HG03159 (cell line): ENCODE results near the gene MPRIP.

Source experiments
- ATAC-seq: cut with Tn5 transposase; IDR thresholded peaks from one replicate; pipeline ENCODE4 v1.9.1; 2021; ENCODE audit warnings: mild to moderate bottlenecking, moderate library complexity; ENCODE audit not compliant: unreplicated experiment

Gene MPRIP

DNA sequence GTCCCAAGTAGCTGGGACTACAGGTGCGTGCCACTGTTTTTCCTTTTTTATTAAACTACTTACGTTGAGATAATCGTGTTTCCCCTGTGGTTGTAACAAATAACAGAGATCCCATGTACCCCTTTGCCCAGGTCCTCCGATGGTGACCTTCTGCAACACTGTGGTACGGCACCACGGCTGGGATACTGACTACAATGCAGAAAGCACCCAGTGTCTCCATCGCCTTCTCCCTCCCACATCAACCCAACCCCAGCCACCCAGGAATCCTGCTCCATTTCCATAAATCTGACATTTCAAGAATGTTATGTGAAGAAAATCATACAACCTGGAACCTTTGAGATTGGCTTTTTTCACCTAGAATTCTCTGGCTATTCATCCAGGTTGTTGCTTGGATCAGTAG is 22.1 kb downstream of the MPRIP start:
- ATAC-seq: no peak

DNA sequence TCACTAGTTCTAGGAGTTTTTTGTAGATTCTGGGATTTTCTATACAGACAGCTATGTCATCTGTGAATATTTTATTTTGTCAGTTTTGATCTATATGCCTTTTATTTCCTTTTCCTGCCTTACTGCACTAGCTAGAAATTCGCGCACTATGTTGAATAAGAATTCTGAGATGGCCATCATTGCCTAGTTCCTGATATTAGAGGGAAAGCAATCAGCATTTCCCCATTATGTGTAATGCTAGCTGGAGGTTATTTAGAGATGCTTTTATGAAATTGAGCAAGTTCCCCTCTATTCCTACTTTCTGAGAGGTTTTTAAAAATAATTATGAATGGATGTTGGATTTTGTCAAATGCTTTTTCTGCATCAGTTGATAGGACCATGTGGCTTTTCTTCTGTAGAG is 23.8 kb downstream of the MPRIP start:
- ATAC-seq: no peak

DNA sequence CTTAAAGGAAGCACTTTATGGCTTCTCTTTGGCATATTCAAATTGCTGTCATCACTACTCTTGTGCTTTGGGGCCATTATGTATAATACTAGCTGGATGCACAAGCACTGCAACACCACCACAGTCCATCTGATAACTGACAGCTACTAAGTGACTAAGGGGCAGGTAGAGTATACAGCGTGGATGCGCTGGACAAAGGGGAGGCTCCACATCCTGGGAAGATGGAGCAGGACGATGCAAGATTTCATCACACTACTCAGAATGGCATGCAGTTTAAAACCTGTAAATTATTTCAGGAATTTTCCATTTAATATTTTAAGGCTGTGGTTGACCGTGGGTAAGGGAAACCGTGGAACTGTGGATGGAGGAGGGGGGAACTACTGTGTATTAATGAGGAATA is 25.0 kb downstream of the MPRIP start:
- no peak for ATAC-seq

DNA sequence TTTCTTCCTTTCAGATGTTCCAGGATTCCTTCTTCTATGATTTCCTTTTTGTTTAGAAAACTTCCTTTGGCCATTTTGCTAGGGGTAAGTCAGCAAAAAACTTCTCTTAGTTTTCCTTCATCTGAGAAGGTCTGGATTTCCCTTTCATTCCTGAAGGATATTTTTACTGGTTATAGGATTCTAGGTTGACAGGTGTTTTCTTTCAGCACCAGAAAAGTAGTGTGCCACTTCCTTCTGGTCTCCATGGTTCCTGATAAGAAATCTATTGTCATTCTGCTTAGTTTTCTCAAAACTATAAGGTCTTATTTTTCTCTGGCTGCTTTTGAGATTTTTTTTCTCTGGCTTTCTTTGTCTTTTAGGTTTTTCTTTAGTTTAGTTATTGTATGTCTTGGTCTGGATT is 27.6 kb downstream of the MPRIP start:
- ATAC-seq: no peak

DNA sequence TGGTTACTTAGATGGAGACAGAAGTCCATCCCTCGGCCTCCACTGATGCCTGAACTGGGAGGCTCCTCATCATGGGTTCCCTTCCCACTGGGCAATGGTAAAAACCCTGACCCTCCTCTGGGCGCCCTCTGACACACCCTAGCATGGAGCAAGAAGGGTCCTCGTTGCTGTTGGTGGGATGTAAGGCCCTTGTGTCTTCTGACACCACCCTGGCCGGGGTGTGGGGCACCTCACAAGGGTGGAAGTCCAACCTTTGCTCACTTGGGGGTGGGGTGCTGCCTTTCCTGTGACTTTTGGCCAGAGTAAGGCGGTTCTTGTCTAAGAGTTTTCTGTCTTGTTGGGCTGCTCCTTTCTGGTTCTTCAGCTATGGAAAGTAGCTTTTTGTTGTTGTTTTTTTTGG is 28.7 kb downstream of the MPRIP start:
- no peak for ATAC-seq

DNA sequence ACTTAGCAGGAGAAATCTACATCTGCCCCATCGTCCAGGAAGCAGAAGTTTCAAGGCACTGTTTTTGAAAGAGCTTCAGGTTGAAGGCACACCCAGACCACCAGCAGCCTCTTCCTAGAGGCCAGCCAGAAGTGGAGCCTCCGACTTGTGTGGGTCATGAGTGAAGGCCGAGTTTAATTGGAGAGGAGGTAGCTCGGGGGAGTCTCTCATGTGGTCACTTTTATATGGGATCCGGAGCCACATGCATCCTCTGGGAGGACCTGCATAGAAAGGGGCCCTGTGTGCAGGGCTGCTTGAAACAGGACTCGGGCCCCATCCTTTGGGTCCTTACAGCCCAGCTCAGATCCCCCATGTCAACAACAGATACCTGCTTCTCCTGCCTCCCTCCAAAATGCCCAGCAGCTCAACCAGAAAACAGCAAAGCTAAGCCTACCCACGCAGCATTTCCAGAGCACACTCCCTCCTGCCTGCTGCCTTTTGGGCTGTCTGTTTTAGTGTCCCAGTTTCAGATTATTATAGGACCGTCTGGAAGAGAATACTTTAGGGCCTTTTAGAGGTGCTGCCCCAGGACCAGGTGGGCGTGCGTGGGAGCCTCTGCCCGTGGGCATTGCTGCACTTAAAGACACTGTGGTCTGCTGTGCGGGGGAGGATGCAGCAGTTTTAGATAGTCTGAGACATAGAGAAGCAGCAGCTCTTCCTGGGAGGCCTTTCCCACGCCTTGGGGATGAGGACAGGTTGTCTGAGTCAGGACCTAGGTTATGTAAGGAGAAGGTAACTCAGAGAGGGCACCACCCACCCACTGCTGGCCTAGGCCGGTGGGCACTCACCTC is 29.5 kb downstream of the MPRIP start:
- no peak for ATAC-seq

DNA sequence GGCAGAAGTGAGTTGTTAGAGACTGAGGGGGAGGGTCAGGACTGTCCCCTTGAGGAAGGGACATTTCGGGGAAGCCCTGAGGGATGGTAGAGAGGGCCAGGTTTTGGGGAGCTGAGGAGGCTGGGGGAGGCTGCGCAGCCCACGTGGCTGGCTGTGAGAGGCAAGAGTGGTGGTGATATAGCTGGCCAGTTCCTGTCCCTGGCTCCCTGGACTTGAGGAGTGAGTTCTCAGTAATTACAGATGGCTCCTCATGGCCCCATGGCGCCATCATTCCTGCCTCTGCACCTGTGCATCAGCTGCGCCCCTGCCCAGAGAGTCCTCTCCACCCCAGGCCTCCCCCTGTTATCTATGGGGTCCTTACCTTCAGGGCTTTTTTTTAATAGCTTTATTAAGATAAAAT is 30.3 kb downstream of the MPRIP start:
- no peak for ATAC-seq

DNA sequence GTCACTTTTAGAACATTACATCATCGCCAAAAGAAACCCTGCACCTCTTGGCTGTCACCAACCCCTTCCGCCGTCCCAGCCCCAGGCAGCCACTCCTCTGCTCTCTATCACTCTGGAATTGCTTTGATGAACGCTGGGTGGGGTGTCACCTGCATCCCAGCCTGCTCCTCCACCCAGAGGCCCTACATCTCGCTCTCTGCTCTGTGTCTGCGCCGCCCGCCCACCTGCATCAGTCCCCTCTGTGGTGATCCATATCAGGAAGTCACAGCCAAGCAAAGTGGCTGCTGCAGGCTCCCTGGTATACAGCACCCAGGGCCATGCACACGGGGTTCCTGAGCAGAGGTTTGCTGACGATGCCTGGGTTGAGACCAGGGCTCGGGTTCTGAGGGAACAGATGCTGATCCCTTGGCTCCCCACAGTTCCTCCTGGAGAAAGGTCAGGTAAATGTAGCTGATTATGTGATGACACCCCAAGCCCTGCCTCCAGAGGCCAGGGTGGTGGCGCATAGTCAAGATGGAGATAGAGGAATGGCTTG is 30.8 kb downstream of the MPRIP start:
- ATAC-seq: no peak

DNA sequence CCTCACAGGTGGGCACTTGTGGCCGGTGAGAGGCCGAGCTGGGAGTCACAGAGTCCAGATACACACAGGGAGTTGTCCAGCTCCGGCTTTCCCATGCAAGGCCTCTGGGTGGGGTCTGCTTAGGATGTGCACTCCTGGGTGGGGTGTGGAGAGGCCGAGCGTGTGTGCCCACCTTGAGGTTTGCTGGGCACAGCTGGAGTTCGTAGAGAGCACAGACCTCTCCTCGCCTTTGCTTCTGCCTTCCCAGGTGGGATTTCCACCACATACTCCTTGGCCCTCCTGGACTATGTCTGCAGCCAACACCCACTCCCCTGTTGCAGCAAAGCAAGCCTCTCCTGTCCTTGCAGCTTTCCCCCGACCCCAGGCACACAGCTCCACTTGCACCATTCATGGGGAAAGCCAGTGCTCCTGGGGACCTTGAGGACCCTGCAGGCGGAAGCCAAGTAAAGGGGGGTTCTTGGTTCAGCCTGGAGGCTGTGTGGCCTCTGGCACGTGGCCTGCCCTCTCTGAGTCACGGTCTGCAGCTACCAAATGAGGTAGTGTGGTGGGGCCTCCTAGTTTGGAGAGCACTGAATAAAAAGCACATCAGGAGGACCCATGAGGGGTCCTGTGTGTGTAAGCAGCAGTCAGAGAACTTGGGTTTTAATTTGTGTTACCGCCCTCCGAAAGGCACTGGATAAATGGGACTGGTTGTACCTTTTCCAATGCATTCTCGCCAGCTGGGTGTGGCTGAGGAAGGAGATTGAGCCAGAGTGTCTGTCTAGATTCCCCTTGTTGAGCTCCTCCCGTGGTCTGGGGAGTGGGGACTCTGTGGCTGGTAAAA is 31.5 kb downstream of the MPRIP start:
- ATAC-seq: no peak

DNA sequence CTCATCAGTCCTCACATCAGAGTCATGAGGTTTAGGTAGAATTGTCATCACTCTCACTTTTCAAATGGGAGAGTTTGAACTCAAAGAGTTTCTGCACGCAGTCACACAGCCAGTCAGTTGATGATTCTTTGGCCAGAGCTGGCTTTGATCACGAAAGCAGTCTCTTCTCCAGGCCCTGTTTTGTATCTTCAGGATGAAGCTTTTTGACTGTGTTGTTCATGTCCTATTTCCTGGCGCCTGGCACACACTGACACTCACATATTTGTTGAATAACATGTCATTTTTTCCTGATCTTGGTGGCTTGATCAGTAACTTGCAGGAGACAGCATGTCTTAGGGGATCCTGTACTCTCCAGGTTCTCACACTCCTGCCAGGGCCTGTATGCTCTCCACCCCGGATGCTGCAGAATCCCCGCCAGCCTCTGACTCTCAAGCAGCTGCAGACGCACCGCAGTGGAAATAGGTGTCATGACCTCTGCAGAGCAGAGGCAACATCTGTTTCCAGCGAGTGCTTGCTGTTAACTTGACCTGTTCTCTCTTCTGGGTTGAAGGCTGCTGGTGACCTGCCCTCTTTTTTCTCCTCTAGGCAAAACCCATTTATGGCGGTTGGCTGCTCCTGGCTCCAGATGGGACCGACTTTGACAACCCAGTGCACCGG is 33.0 kb downstream of the MPRIP start:
- ATAC-seq: no peak

DNA sequence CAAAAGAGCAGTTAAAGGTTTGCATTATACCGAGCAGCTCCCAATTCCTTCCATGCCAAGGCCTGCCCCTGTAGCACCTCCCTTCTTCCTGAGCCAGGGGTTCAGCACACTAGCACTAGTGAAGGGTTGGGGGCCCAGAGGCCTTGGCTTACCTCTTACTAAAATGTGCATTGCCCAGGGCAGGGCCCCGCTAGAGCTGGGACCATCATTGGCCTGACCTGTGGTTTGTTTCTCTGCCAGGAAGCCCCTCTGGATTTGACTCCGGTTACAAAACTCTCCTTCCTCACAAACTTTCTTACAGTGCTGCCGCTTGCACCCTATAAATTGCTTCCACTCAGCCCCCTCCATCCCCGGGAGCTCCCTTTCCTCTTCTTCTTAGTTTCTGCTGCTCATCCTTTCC is 33.8 kb downstream of the MPRIP start:
- no peak for ATAC-seq

DNA sequence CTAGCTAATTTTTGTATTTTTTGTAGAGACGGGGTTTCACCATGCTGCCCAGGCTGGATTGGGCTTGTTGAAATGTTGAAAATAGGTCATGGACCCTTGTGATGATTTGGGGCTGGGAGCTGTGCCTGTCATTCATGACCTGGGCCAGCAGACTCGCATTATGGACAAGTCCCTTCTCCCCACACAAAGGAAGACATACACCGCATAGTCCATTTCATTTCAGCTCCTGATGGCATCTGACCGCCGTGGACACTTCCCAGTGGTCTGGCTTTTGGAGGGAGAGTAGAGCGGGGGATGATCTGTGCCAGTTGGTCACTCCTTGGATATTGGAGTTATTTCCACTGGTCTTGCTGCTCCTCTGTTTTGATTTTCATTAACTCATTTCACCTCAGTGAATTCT is 34.8 kb downstream of the MPRIP start:
- ATAC-seq: no peak

DNA sequence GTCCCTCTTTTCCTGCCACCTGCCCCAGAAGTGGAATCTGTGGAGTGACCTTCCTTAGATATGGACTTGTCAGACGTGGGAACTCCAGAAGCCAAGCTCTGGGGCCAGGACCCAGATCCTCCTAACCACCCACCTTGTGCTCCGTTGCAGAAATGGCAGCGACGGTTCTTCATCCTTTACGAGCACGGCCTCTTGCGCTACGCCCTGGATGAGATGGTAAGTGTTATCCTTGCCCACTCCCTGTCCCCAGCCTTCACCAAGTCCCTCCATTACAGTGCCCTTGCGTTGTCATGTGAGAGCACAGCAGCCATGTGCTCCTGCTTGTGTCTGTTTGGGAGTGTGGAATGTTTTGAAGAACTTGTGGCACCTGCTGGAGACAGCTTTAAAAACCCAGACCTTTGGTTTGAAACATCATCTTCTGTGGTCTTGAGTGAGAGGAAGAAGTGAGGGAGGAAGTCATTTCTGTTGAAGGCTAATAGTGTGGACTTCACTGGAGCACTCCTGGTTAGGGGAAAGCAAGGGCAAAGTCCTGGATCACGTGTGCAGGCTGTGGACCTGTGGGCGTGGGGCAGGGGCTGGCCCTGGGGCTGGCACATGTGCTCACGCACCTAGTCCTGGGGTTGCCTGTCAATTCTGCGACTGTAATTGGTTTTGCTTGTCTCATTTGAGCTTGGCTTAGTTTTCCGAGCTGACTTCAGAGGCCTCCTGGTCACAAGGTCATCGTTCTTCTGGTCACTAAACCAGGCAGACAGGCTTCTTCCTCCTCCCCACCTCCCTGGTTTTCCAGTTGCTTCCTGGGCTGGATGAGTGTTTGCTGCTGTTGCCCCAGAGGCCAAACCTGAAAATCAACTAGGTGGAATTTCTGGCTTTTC is 35.8 kb downstream of the MPRIP start:
- no peak for ATAC-seq

DNA sequence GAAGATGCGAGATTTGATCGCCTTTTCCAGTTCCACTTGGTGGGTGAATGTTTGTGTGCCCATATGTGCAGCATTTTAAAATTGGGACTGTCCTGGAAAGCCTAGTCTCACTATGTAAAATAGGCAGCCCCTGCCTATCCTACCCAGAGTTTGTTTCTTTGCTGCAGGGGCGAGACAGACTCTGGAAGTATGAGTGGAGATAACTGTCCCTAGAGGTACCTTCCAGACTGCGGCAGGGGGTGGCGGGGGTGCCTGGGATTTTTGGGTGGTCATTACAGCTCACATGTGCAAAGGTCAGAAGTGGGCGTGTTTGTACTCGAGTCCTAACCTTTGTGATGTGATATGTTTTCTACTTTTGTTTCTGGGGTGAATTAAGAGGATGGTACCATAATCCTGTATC is 36.6 kb downstream of the MPRIP start:
- ATAC-seq: no peak

DNA sequence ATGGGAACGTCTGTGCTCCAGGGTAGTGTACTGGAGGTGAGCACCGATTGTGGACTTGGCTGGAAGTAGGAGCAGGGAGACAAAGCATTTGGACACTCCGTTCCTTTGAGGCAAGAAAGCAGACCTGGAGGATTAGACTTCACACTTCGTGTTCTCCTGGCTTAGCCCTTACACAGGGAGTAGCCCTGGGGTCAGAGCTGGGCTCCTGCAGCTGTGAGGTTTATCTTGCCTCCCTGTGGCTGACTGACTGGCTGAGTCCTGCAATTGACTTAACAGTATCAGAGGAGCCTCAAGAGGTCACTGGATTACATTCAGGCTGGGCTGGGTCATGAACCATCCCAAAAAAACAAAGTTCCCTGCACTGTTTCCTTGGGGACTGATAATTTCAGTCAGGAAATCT is 37.1 kb downstream of the MPRIP start:
- no peak for ATAC-seq

DNA sequence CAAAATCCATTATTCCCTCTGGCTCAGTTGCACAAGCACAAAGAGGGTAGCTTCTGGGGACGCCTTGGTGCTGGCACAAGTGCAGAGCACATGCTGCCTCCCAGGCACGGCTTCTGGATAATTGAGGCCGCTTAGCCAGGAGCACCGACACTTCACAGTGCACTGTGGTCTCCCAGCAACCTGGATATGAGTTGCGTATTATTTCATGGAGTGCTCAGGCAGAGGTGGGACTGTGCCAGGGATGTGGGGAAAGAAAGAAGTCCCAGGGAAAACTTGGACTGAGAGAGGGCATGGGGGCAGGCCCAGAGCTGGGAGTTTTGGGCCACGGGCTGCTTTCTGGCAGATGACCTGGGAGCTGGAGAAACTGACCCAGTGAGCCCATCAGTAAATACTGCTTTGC is 37.5 kb downstream of the MPRIP start:
- ATAC-seq: no peak

DNA sequence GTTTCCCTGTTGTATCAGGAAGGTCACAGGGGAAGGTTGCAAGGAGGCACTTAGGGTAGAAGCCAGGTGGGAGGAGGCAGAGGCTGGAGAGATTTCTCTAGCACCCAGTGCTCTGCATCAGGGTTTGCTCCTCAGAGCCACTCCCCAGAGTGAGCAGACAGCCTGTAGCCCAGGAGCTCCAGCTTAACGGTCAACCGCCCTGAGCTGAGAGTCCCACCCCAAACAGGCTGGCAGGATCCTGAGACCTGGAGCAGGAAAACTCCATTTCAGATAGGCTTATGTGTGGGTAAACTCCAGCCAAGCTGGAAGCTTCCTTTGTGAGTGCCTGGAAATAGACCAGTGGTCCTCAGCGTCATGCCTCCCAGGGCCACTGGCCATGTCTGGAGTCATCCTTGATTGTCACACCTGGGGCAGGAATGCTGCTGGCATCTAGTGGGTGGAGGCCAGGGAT is 37.9 kb downstream of the MPRIP start:
- no peak for ATAC-seq

DNA sequence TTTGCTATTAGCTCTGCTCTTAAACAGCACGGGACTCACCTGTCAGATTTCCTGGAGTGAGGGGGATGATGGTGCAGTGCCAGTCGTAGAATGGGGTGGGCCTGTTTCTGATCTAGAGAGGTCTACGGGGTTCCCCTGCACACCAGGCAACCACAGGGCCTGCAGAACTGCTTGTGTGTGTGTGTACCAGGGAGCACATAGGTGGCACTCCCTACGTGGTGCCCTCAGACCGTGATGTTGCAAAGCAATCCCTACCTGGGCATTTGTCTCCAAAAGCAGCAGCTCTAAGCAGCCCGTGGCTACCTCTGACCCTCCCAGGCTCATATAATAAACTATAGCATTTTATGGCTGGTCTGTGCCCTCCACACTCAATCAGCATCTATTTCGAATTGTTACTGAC is 38.5 kb downstream of the MPRIP start:
- ATAC-seq: no peak

DNA sequence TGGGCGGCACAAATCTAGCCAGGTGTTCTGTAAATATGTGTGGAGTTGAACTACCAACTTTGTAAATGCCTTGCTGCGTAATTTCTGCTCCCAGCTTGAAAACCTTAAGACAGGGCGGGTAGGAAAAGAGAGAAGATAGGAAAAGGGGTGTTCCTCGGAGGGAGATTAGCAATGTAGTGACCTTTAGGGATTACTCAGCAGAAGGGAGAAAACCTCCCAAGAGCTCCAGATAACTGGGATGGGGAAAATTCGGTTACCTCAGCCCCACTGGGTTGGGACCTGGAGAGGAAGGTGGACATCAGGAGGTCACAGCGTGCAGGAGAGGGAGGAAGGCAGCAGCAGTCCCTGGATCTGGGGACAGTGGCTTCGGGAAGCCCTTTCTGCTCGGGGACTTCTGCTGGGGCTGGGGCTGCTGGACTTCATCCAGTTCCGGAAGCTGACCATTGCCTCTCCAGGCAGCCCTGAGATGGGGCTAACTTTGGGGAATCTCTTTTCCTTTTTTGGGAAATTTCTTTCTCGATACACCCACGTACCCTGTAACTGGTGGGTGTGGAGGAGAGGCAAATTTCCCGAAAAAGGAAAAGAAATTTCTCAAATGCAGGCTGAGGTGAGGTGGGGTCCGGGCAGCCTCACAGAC is 39.2 kb downstream of the MPRIP start:
- no peak for ATAC-seq

DNA sequence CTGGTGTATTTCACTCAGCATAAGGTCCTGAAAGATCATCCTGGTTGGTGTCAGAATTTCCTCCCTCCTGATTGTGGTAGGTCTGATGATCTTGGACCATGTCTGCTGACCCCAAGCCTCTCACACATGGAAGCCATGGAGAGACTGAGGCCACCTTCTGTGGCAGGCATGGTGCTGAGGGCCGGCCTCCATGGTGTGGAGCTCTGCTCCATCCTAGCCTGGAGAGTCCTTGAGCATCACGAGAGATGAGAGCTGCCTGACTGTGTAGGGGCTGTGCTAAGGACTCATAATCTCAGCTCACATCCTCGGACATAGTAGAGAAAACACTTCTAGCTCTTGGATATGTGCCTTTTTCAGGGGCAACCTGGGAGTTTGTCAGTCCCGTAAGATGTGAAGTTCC is 40.6 kb downstream of the MPRIP start:
- no peak for ATAC-seq
